A673 (cell line): ENCODE measurements around the gene MEFV. TPM values are rescaled to one million over a fixed set of nuclear protein-coding genes. Genes with fewer than 3 reads are reported as not detected.

Experiments used
- BruUV-seq: library from RNA; stranded (reverse); fragments of 400-500 nt; replicated peaks from 2 replicates; lab custom pipeline; 2021; lab: Mats Ljungman, UMichigan
- CTCF ChIA-PET: fragments of 300-600 bp; sonication (Branson Sonifier 250); formaldehyde crosslinking; loops from one replicate; lab custom pipeline; 2022; ENCODE audit warnings: antibody characterized with exemption; lab: Charles Lee
- POLR2A ChIA-PET: fragments of 300-600 bp; sonication (Branson Sonifier 250); formaldehyde crosslinking; loops from one replicate; lab custom pipeline; 2022; ENCODE audit warnings: antibody characterized with exemption; ENCODE audit not compliant: low non-redundant PET; lab: Charles Lee
- DNase-seq: peaks from one replicate; pipeline ENCODE4 v3.0.0-alpha.2; 2015; ENCODE audit warnings: low spot score
- H3K27ac ChIP-seq: fragments of 200-600 bp; sonication (generic); 2 replicates; pipeline ENCODE4 v1.5.1; 2016; ENCODE audit warnings: mixed run types, low read depth, mild to moderate bottlenecking, mixed read lengths, antibody characterized with exemption, low read length; ENCODE audit not compliant: poor library complexity, severe bottlenecking
- H3K27me3 ChIP-seq: fragments of 200-600 bp; sonication (generic); replicated peaks from 2 replicates; pipeline ENCODE4 v1.6.1; 2017; ENCODE audit warnings: mixed run types, low read depth, mild to moderate bottlenecking, mixed read lengths, antibody characterized with exemption, low read length; ENCODE audit not compliant: insufficient read depth, poor library complexity
- H3K36me3 ChIP-seq: fragments of 200-600 bp; sonication (generic); 2 replicates; pipeline ENCODE4 v1.6.1; 2016; ENCODE audit warnings: mixed run types, mild to moderate bottlenecking, mixed read lengths, antibody characterized with exemption, low read length; ENCODE audit not compliant: insufficient read depth, poor library complexity, severe bottlenecking
- H3K4me1 ChIP-seq: fragments of 200-600 bp; sonication (generic); 2 replicates; pipeline ENCODE4 v1.6.1; 2017; ENCODE audit warnings: mixed run types, mild to moderate bottlenecking, mixed read lengths, antibody characterized with exemption, low read length; ENCODE audit not compliant: insufficient read depth, poor library complexity, severe bottlenecking
- H3K4me3 ChIP-seq: fragments of 200-600 bp; sonication (generic); 2 replicates; pipeline ENCODE4 v1.5.1; 2016; ENCODE audit warnings: low read depth, mixed run types, mild to moderate bottlenecking, mixed read lengths, low read length; ENCODE audit not compliant: poor library complexity, severe bottlenecking
- H3K9me3 ChIP-seq: fragments of 200-600 bp; sonication (generic); 2 replicates; pipeline ENCODE4 v1.6.1; 2016; ENCODE audit warnings: mixed run types, low read depth, mild to moderate bottlenecking, mixed read lengths, antibody characterized with exemption, low read length; ENCODE audit not compliant: poor library complexity, severe bottlenecking
- CTCF ChIP-seq: fragments of 300-800, 200-600 bp; sonication (generic); conservative IDR thresholded peaks from 2 replicates; pipeline ENCODE4 v1.5.1; 2017; ENCODE audit warnings: low read depth, mild to moderate bottlenecking, antibody characterized with exemption, low read length, moderate library complexity, mixed read lengths
- EZH2 ChIP-seq: fragments of 200-600 bp; sonication (generic); IDR thresholded peaks from 2 replicates; pipeline ENCODE4 v1.6.1; 2017; ENCODE audit warnings: borderline replicate concordance, low read depth, mild to moderate bottlenecking, mixed read lengths, antibody characterized with exemption, low read length; ENCODE audit not compliant: poor library complexity, severe bottlenecking
- intact Hi-C: fragments of 100-400 bp; cut with micrococcal nuclease; formaldehyde crosslinking; loops from one replicate; pipeline ENCODE4 v1.10.0; 2022; ENCODE audit not compliant: unreplicated experiment
- total RNA-seq: library from RNA; stranded (reverse); gene quantifications from 2 replicates; pipeline ENCODE4 v1.2.3, GENCODE V29; 2021

MEFV gene
- total RNA-seq, 1 experiment from 2014 or later: not detected

- Histone ChIP-seq H3K9me3 (peaks cover 6% of the 10 kb centered on the region), H3K4me1 (no peaks in the 10 kb centered on the region), H3K4me3 (no peak overlapping the region), H3K27ac (no peak overlapping the region), H3K27me3 (no peaks in the 10 kb centered on the region), H3K36me3 (no peaks in the 10 kb centered on the region)
- intact Hi-C loops: loop anchor here (10.0 kb wide), 1 partner anchor 242 kb away; the partner anchor contains the start of gene CLUAP1
- POLR2A ChIA-PET: no interaction called here
- BruUV-seq: no TSS peak
- CTCF ChIA-PET: interaction anchor here (0.6 kb wide), 1 partner anchor 195 kb away, joined by 3 read pairs; no protein-coding TSS in a partner anchor
- TF ChIP-seq CTCF: no peak
- TF ChIP-seq EZH2: no peak
- no peak for DNase-seq
Measured at GRCh38 chr16:3262517-3262916, 6.1 kb upstream of the MEFV start.

- H3K4me3 ChIP-seq: no peak overlapping the region
- H3K4me1 ChIP-seq: no peaks in the 10 kb centered on the region
- ChIA-PET CTCF (no interaction called here), POLR2A (no interaction called here)
- TF ChIP-seq CTCF (no peak), EZH2 (no peak)
- no TSS peak for BruUV-seq
- intact Hi-C loops: loop anchor here (10.0 kb wide), 1 partner anchor 245 kb away; the partner anchor contains the start of gene CLUAP1
- no peaks in the 10 kb centered on the region for H3K27me3 ChIP-seq
- DNase-seq: no peak
- no peaks in the 10 kb centered on the region for H3K36me3 ChIP-seq
- H3K27ac ChIP-seq: no peak overlapping the region
- no peaks in the 10 kb centered on the region for H3K9me3 ChIP-seq
Measured at GRCh38 chr16:3259836-3260235, 3.4 kb upstream of the MEFV start.

GRCh38 chr16:3256866-3257465 lies 533 bp upstream of the MEFV start:
- Histone ChIP-seq H3K27ac (no peak overlapping the region), H3K36me3 (no peaks in the 10 kb centered on the region), H3K4me1 (no peaks in the 10 kb centered on the region), H3K9me3 (no peaks in the 10 kb centered on the region), H3K4me3 (no peak overlapping the region), H3K27me3 (no peaks in the 10 kb centered on the region)
- no peak for TF ChIP-seq EZH2
- intact Hi-C loops: no loop called here
- ChIA-PET POLR2A (no interaction called here), CTCF (no interaction called here)
- DNase-seq: no peak
- BruUV-seq: no TSS peak

- DNase-seq: no peak
- POLR2A ChIA-PET: no interaction called here
- Histone ChIP-seq H3K27ac (no peak overlapping the region), H3K4me3 (no peak overlapping the region), H3K36me3 (no peaks in the 10 kb centered on the region), H3K9me3 (no peaks in the 10 kb centered on the region), H3K27me3 (no peaks in the 10 kb centered on the region), H3K4me1 (no peaks in the 10 kb centered on the region)
- CTCF ChIA-PET: no interaction called here
- TF ChIP-seq CTCF (no peak), EZH2 (no peak)
- BruUV-seq: no TSS peak
- intact Hi-C loops: no loop called here
Measured at GRCh38 chr16:3254309-3254708, 2.1 kb downstream of the MEFV start.
